ENCODE data around the gene REEP1.

Gene REEP1

GRCh38 chr2:86185517-86186212, 151.8 kb downstream of the REEP1 start:
- no peak for DNase-seq

- DNase-seq, result no peak
Observed at GRCh38 chr2:86176597-86176996, 160.8 kb downstream of the REEP1 start.

GRCh38 chr2:86175828-86176227, 161.6 kb downstream of the REEP1 start:
- DNase-seq, result no peak

GRCh38 chr2:86174445-86174844, 163.0 kb downstream of the REEP1 start:
- no peak for DNase-seq

- no peak for DNase-seq
Observed at GRCh38 chr2:86172610-86173009, 164.8 kb downstream of the REEP1 start.

- DNase-seq, result no peak
Observed at GRCh38 chr2:86171295-86171694, 166.1 kb downstream of the REEP1 start.

GRCh38 chr2:86170449-86170848, 167.0 kb downstream of the REEP1 start:
- DNase-seq, result no peak

Data from femur (tissue), 1 donor.